Activated B cell treated with CpG ODN at 0.5 μM for 24 hours (primary cell): ENCODE data around the gene MYNN. TPM values are rescaled to one million over a fixed set of nuclear protein-coding genes. Genes with fewer than 3 reads are reported as not detected.
A peak's percentile ranks its signal among the peaks of the same experiment; 100 is the strongest.

Source experiments
- ATAC-seq: fragments of 200-7000 bp; cut with Tn5 transposase; one replicate; pipeline ENCODE4 v1.10.0; 2021; ENCODE audit warnings: low read depth, mild to moderate bottlenecking, moderate library complexity
- CTCF ChIA-PET: fragments of 350-600 bp; sonication (Branson Sonifier 250); formaldehyde crosslinking; loops from one replicate; lab custom pipeline; 2021; ENCODE audit warnings: antibody characterized with exemption; lab: Charles Lee
- POLR2A ChIA-PET: fragments of 350-600 bp; sonication (Branson Sonifier 250); formaldehyde crosslinking; loops from one replicate; lab custom pipeline; 2021; ENCODE audit warnings: antibody characterized with exemption; lab: Charles Lee
- DNase-seq: peaks from one replicate; pipeline ENCODE4 v3.0.0; 2022
- H3K27ac Mint-ChIP-seq: one replicate; pipeline ENCODE4 v1.8.0; 2020; ENCODE audit warnings: mixed read lengths
- H3K27me3 Mint-ChIP-seq: one replicate; pipeline ENCODE4 v1.8.0; 2021; ENCODE audit warnings: mixed read lengths
- H3K36me3 Mint-ChIP-seq: one replicate; pipeline ENCODE4 v1.8.0; 2021; ENCODE audit warnings: low read depth, mixed read lengths
- H3K4me1 Mint-ChIP-seq: one replicate; pipeline ENCODE4 v1.8.0; 2021; ENCODE audit warnings: mixed read lengths
- H3K4me3 Mint-ChIP-seq: one replicate; pipeline ENCODE4 v1.8.0; 2020; ENCODE audit warnings: mild to moderate bottlenecking, mixed read lengths
- H3K9me3 Mint-ChIP-seq: one replicate; pipeline ENCODE4 v1.8.0; 2020; ENCODE audit warnings: mixed read lengths
- intact Hi-C: fragments of 100-400 bp; cut with micrococcal nuclease; formaldehyde crosslinking; loops from one replicate; pipeline ENCODE4 v1.15.1; 2024
- total RNA-seq: library from RNA; stranded (reverse); gene quantifications from 2 replicates; pipeline ENCODE4 v1.2.3, GENCODE V29; 2022
- TF ChIP-seq, protein P1 (sequence below): fragments of 200-600 bp; IDR thresholded peaks from one replicate; pipeline ENCODE4 v1.8.0; 2022; ENCODE audit warnings: antibody characterized with exemption, mild to moderate bottlenecking

Gene MYNN
- total RNA-seq, 1 donor from 2014 or later: 24.8 TPM

DNA sequence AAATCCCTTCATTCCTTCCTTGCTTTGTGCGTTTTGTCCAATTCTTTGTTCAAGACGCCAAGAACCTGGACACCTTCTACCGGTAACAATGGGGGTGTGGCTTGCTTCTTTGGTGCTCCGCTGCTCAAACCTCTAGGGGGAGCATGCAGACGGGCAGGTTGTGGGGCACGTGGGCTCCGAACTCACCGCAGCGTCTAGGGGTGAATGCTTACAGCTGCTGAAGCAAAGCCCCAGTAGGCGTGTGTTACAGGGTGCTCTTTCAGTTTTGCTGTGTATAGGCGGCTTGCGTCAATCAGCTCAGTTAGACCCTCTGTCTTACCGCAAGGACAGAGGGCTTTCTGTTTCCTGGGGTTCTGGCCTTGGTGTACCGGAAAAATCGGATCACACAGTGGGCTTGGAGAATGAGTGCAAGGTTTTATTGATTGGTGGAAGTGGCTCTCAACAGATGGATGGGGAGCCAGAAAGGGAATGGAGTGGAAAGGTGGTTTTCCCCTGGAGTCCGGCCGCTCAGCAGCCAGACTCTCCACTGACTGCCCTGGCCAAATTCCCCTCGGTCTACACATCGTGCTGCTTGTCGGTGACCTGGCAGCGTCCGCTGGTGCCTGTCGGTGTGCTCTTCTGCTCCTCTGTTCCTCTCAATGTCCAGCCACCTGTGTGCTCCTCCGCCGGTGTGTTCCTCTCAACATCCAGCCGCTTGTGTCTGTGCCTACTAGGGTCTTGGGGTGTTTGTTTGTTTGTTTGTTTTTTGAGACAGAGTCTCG, 40.7 kb downstream of the MYNN start:
- Mint-ChIP-seq H3K4me1 (peaks cover 42% of the 10 kb centered on the region), H3K27me3 (no peaks in the 10 kb centered on the region), H3K9me3 (peaks cover 8% of the 10 kb centered on the region), H3K4me3 (peak overlapping the region; percentile 85), H3K27ac (peak overlapping the region; percentile 97), H3K36me3 (peaks cover 6% of the 10 kb centered on the region)
- TF ChIP-seq, protein P1, sequence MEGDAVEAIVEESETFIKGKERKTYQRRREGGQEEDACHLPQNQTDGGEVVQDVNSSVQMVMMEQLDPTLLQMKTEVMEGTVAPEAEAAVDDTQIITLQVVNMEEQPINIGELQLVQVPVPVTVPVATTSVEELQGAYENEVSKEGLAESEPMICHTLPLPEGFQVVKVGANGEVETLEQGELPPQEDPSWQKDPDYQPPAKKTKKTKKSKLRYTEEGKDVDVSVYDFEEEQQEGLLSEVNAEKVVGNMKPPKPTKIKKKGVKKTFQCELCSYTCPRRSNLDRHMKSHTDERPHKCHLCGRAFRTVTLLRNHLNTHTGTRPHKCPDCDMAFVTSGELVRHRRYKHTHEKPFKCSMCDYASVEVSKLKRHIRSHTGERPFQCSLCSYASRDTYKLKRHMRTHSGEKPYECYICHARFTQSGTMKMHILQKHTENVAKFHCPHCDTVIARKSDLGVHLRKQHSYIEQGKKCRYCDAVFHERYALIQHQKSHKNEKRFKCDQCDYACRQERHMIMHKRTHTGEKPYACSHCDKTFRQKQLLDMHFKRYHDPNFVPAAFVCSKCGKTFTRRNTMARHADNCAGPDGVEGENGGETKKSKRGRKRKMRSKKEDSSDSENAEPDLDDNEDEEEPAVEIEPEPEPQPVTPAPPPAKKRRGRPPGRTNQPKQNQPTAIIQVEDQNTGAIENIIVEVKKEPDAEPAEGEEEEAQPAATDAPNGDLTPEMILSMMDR: no peak
- POLR2A ChIA-PET: interaction anchor here (0.7 to 4.3 kb wide), 19 partner anchors 19 to 543 kb away, joined by 3 to 48 read pairs (median 4); partner anchors contain the start of genes ACTRT3, MYNN, SEC62 and SKIL
- ATAC-seq: peak; percentile 84
- peak; percentile 59 for DNase-seq
- intact Hi-C loops: loop anchor here (1.0 to 2.0 kb wide), 13 partner anchors 22 to 1056 kb away; partner anchors contain the start of genes GPR160, MYNN, PHC3 and RPL22L1
- CTCF ChIA-PET: interaction anchor here (0.6 to 1.6 kb wide), 11 partner anchors 16 to 240 kb away, joined by 3 to 7 read pairs (median 3); partner anchors contain the start of genes ACTRT3 and MYNN

GRCh38 chr3:169815590-169816150, 42.5 kb downstream of the MYNN start:
- TF ChIP-seq, protein P1: no peak
- Mint-ChIP-seq H3K27ac (no peak overlapping the region), H3K27me3 (no peaks in the 10 kb centered on the region), H3K9me3 (peaks cover 8% of the 10 kb centered on the region), H3K4me3 (no peak overlapping the region), H3K4me1 (peaks cover 39% of the 10 kb centered on the region), H3K36me3 (peaks cover 6% of the 10 kb centered on the region)
- ATAC-seq (no peak), DNase-seq (no peak)
- intact Hi-C loops: no loop called here
- POLR2A ChIA-PET: no interaction called here
- CTCF ChIA-PET: no interaction called here

DNA sequence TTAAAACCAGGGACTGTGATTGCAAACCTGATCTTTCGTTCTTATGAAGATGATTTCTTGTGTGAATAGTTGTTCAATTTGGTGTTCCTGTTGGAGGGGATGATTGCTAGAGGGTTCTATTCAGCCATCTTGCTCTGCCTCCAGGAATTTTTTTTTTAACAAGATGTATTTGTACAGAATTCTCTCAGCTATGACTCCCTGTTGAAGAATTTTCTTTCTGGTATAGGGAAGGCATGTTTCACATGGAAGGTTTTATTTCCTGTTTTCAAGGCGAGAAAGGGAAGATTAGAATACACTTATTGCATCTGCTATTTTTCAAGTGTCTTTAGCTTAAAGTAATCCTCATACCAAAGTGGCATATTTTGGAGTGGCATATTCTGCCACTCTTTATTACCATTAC, 45.1 kb downstream of the MYNN start:
- no peak overlapping the region for H3K27ac Mint-ChIP-seq
- TF ChIP-seq, protein P1: no peak
- H3K27me3 Mint-ChIP-seq: no peaks in the 10 kb centered on the region
- ChIA-PET POLR2A (interaction anchor here (1.7 kb wide), 1 partner anchor 28 kb away, joined by 5 read pairs; no protein-coding TSS in a partner anchor), CTCF (no interaction called here)
- H3K36me3 Mint-ChIP-seq: peaks cover 4% of the 10 kb centered on the region
- no peak for DNase-seq
- H3K4me3 Mint-ChIP-seq: no peak overlapping the region
- peaks cover 8% of the 10 kb centered on the region for H3K9me3 Mint-ChIP-seq
- intact Hi-C loops: no loop called here
- peaks cover 23% of the 10 kb centered on the region for H3K4me1 Mint-ChIP-seq
- no peak for ATAC-seq

DNA sequence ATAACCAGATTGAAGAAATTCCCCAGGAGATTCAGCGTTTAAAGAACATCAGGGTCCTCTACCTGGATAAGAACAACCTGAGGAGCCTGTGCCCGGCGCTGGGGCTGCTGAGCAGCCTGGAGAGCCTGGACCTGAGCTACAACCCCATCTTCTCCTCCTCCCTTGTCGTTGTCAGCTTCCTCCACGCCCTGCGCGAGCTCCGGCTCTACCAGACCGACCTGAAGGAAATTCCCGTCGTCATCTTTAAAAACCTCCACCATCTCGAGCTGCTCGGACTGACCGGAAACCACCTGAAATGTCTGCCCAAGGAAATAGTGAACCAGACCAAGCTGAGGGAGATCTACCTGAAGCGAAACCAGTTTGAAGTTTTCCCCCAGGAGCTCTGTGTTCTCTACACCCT, 48.9 kb downstream of the MYNN start:
- TF ChIP-seq, protein P1: no peak
- intact Hi-C loops: no loop called here
- Mint-ChIP-seq H3K27ac (no peak overlapping the region), H3K4me3 (no peak overlapping the region), H3K27me3 (no peaks in the 10 kb centered on the region), H3K36me3 (no peaks in the 10 kb centered on the region), H3K4me1 (peaks cover 7% of the 10 kb centered on the region), H3K9me3 (no peaks in the 10 kb centered on the region)
- POLR2A ChIA-PET: interaction anchor here (1.2 kb wide), 1 partner anchor 13 kb away, joined by 4 read pairs; no protein-coding TSS in a partner anchor
- ATAC-seq (no peak), DNase-seq (no peak)
- CTCF ChIA-PET: no interaction called here

GRCh38 chr3:169822540-169822939, 49.3 kb downstream of the MYNN start:
- DNase-seq (no peak), ATAC-seq (no peak)
- H3K36me3 Mint-ChIP-seq: no peaks in the 10 kb centered on the region
- H3K27me3 Mint-ChIP-seq: no peaks in the 10 kb centered on the region
- ChIA-PET CTCF (no interaction called here), POLR2A (interaction anchor here (1.2 kb wide), 1 partner anchor 12 kb away, joined by 4 read pairs; no protein-coding TSS in a partner anchor)
- TF ChIP-seq, protein P1: no peak
- no peak overlapping the region for H3K27ac Mint-ChIP-seq
- no peak overlapping the region for H3K4me3 Mint-ChIP-seq
- intact Hi-C loops: no loop called here
- peaks cover 7% of the 10 kb centered on the region for H3K4me1 Mint-ChIP-seq
- H3K9me3 Mint-ChIP-seq: no peaks in the 10 kb centered on the region
